Esophagus muscularis mucosa (tissue), 4 donors: ENCODE results near the gene GMPR2. TPM values are rescaled to one million over a fixed set of nuclear protein-coding genes. Genes with fewer than 3 reads are reported as not detected.

Experiments
- DNase-seq: peaks from one replicate; pipeline ENCODE4 v3.0.0-alpha.2; 2017; ENCODE audit errors: extremely low spot score
- H3K27ac ChIP-seq, 4 donors: fragments of 200-600 bp; sonication (generic); replicated peaks in 1 of 4; 1 replicate in 3 of 4; 2 replicates in 1 of 4; pipeline ENCODE4 v1.5.1; 2016 to 2019; ENCODE audit warnings: mild to moderate bottlenecking in 1 of 4
- H3K27me3 ChIP-seq, 4 donors: fragments of 200-600 bp; sonication (generic); one replicate each; pipeline versions ENCODE4 v1.5.1 to v1.6.0; 2016 to 2019
- H3K36me3 ChIP-seq, 4 donors: fragments of 200-600 bp; sonication (generic); one replicate each; pipeline ENCODE4 v1.5.1; 2016 to 2019
- H3K4me1 ChIP-seq, 4 donors: fragments of 200-600 bp; sonication (generic); one replicate each; pipeline ENCODE4 v1.5.1; 2016 to 2019
- H3K4me3 ChIP-seq, 4 donors: fragments of 200-600 bp; sonication (generic); 1 replicate in 2 of 4; 2 replicates in 2 of 4; pipeline ENCODE4 v1.5.1; 2016 to 2019; ENCODE audit warnings: mild to moderate bottlenecking in 4 of 4, moderate library complexity in 1 of 4
- H3K9me3 ChIP-seq, 4 donors: fragments of 200-600 bp; sonication (generic); 1 replicate in 3 of 4; 2 replicates in 1 of 4; pipeline ENCODE4 v1.5.1; 2016 to 2019
- EP300 ChIP-seq: sonication (generic); formaldehyde crosslinking; IDR thresholded peaks from one replicate; pipeline ENCODE4 v1.6.1; 2017; ENCODE audit warnings: antibody characterized with exemption
- POLR2A ChIP-seq: fragments of 450-650 bp; IDR thresholded peaks from one replicate; pipeline ENCODE4 v1.6.1; 2017; ENCODE audit warnings: antibody characterized with exemption, moderate library complexity, mild to moderate bottlenecking, low read depth
- POLR2AphosphoS5 ChIP-seq, 2 donors: sonication (generic); formaldehyde crosslinking; IDR thresholded peaks; one replicate each; pipeline ENCODE4 v1.6.1; 2017; ENCODE audit warnings: antibody characterized with exemption in 2 of 2
- WGBS: methylation state at CpG from one replicate; pipeline ENCODE4 v1.1.5; 2018; 5-methylcytosine and 5-hydroxymethylcytosine counted together
- intact Hi-C: fragments of 100-400 bp; cut with DNase I; formaldehyde crosslinking; loops from one replicate; pipeline ENCODE4 v1.15.1; 2023
- total RNA-seq, 4 donors: library from RNA; depleted of rRNA; stranded (reverse); fragments of >200 nt; gene quantifications; one replicate each; pipeline versions ENCODE4 v1.1.0 to v1.2.1, GENCODE V29; 2016
- TF ChIP-seq, protein P1 (sequence below), 3 experiments: fragments of 200-600 bp in 2 of 3; fragments of 450-650 bp in 1 of 3; sonication (generic) in 2 of 3; IDR thresholded peaks; one replicate each; pipeline ENCODE4 v1.5.1; 2017 to 2019; ENCODE audit warnings: antibody characterized with exemption in 3 of 3, mild to moderate bottlenecking in 2 of 3, moderate library complexity in 1 of 3

The GMPR2 gene
- total RNA-seq, 4 donors from 2014 or later: 43.1 to 53.4 (median 50.5) TPM

- Histone ChIP-seq H3K9me3 (no peaks in the 10 kb centered on the region), H3K4me3 (no peak overlapping the region), H3K4me1 (peaks cover 11 to 13% (median 13%) of the 10 kb centered on the region in 4 donors), H3K36me3 (peaks cover 3 to 28% (median 22%) of the 10 kb centered on the region in 4 donors), H3K27me3 (no peaks in the 10 kb centered on the region), H3K27ac (no peak overlapping the region)
- intact Hi-C loops: no loop called here
- no peak for DNase-seq
- WGBS: 95% methylated on average over 2 of the region's 2 CpGs
- TF ChIP-seq POLR2AphosphoS5 (IDR thresholded peaks at IDR 0.05) (no peak), POLR2A (no peak), EP300 (no peak)
- TF ChIP-seq, protein P1, sequence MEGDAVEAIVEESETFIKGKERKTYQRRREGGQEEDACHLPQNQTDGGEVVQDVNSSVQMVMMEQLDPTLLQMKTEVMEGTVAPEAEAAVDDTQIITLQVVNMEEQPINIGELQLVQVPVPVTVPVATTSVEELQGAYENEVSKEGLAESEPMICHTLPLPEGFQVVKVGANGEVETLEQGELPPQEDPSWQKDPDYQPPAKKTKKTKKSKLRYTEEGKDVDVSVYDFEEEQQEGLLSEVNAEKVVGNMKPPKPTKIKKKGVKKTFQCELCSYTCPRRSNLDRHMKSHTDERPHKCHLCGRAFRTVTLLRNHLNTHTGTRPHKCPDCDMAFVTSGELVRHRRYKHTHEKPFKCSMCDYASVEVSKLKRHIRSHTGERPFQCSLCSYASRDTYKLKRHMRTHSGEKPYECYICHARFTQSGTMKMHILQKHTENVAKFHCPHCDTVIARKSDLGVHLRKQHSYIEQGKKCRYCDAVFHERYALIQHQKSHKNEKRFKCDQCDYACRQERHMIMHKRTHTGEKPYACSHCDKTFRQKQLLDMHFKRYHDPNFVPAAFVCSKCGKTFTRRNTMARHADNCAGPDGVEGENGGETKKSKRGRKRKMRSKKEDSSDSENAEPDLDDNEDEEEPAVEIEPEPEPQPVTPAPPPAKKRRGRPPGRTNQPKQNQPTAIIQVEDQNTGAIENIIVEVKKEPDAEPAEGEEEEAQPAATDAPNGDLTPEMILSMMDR (IDR thresholded peaks at IDR 0.05): no peak
Measured at GRCh38 chr14:24272467-24272866, 39.7 kb downstream of the GMPR2 start.

GRCh38 chr14:24273422-24273998 lies 40.8 kb downstream of the GMPR2 start:
- H3K9me3 ChIP-seq: no peaks in the 10 kb centered on the region
- DNase-seq: no peak
- H3K27me3 ChIP-seq: no peaks in the 10 kb centered on the region
- H3K36me3 ChIP-seq: peaks cover 0 to 17% (median 12%) of the 10 kb centered on the region in 4 donors
- WGBS: 55% methylated on average over 3 of the region's 3 CpGs
- TF ChIP-seq, protein P1 (IDR thresholded peaks at IDR 0.05): no peak
- no peak for TF ChIP-seq POLR2AphosphoS5 (IDR thresholded peaks at IDR 0.05)
- no peak for TF ChIP-seq POLR2A
- TF ChIP-seq EP300: no peak
- H3K27ac ChIP-seq: no peak overlapping the region
- no peak overlapping the region for H3K4me3 ChIP-seq
- peaks cover 11 to 16% (median 13%) of the 10 kb centered on the region in 4 donors for H3K4me1 ChIP-seq
- intact Hi-C loops: no loop called here

DNA sequence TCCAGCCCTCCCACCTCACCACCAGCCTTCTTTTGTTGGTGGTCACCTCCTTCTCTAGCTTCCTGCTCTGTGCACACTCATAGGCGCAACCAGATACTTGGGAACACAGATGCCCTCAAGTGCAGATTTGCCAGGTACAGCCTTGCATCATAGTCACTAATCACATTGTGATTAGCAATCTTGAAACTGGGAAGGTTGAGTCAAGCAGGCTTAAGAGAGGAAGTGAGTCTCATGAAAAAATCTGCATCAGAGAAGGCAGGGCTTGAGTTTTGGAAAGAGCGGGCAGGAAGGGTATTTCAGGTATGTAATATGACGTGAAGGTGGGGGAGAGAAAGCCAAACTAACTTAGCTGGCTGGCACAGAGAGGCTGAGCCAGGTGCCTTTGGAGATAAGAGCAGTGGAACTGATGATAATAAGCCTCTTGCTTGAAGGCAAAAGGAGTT lies 41.4 kb downstream of the GMPR2 start:
- Histone ChIP-seq H3K4me1 (peaks cover 11 to 17% (median 13%) of the 10 kb centered on the region in 4 donors), H3K27me3 (no peaks in the 10 kb centered on the region), H3K4me3 (no peak overlapping the region), H3K27ac (no peak overlapping the region), H3K36me3 (peaks cover 0 to 11% (median 6%) of the 10 kb centered on the region in 4 donors), H3K9me3 (no peaks in the 10 kb centered on the region)
- TF ChIP-seq, protein P1 (IDR thresholded peaks at IDR 0.05): no peak
- TF ChIP-seq EP300 (no peak), POLR2A (no peak), POLR2AphosphoS5 (IDR thresholded peaks at IDR 0.05) (no peak)
- 75% methylated on average over 3 of the region's 3 CpGs for WGBS
- intact Hi-C loops: no loop called here
- no peak for DNase-seq

DNA sequence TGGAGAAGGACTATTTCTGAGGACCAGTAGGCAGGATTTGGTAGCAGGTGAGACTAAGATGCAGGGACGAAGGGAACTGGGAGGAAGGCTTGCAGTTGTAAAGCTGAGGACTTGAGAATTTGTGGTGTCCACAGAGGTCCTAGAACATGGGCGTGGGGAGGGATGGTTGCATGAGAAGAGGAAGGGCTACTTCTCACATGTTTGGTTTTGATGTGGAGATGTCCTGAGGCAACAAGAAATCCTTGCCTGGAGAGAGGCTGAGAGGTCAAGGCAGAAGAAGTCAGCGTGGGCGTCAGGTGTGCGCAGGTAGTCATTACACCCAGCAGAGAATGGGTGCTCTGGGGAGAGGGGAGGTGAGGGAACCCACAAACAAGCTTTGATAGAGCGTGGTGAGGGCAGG lies 44.3 kb downstream of the GMPR2 start:
- H3K4me1 ChIP-seq: peaks cover under 1 to 19% (median 1%) of the 10 kb centered on the region in 4 donors
- TF ChIP-seq EP300 (no peak), POLR2AphosphoS5 (IDR thresholded peaks at IDR 0.05) (no peak), POLR2A (no peak)
- TF ChIP-seq, protein P1 (IDR thresholded peaks at IDR 0.05): no peak
- H3K27me3 ChIP-seq: no peaks in the 10 kb centered on the region
- intact Hi-C loops: no loop called here
- no peak overlapping the region for H3K4me3 ChIP-seq
- DNase-seq: no peak
- H3K9me3 ChIP-seq: no peaks in the 10 kb centered on the region
- H3K27ac ChIP-seq: no peak overlapping the region
- no peaks in the 10 kb centered on the region for H3K36me3 ChIP-seq
- WGBS: 92% methylated on average over 6 of the region's 6 CpGs
